HL-60 (cell line): Measurements from ENCODE around the gene MID1IP1.

ENCODE experiments used
- CTCF ChIP-seq: IDR thresholded peaks from one replicate; pipeline ENCODE4 v1.5.1; 2011; ENCODE audit warnings: low read length, control low read depth, inconsistent platforms; ENCODE audit not compliant: insufficient read depth
- POLR2AphosphoS5 ChIP-seq: IDR thresholded peaks from 2 replicates; pipeline ENCODE4 v1.6.1; 2012; ENCODE audit warnings: low read depth
- REST ChIP-seq: IDR thresholded peaks from 2 replicates; pipeline ENCODE4 v1.6.1; 2012; ENCODE audit warnings: low read depth; ENCODE audit not compliant: insufficient replicate concordance

GRCh38 chrX:38803243-38803587, 2.0 kb downstream of the MID1IP1 start:
- TF ChIP-seq CTCF, result no peak
- no peak for TF ChIP-seq POLR2AphosphoS5
- no peak for TF ChIP-seq REST
